Right kidney (tissue), 1 donor: ENCODE data around the gene FBRS.

Source experiments
- DNase-seq: peaks from one replicate; pipeline ENCODE4 v3.0.0-alpha.2; 2016

FBRS gene

DNA sequence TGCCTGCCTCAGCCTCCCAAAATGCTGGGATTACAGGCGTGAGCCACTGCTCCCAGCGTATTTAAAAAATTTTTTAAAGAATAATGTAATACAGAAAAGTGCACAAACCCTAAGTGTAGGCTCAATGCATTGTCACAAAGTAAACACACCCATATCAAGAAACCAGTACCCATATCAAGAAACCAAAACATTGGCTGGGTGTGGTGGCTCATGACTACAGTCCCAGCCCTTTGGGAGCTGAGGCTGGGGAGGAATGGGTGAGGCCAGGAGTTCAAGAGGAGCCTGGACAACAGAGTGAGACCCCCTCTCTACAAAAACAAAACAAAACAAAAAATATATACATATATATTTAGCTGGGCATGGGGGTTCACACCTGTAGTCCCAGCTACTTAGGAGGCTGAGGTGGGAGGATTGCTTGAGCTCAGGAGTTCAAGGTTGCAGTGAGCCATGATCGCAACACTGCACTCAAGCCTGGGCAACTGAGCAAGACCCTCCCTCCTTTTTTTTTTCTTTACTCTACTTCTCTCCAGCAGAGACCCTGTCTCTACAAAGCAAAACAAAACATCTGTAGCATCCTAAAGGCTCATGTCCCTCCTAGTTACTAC lies 16.8 kb upstream of the FBRS start:
- DNase-seq, result no peak

DNA sequence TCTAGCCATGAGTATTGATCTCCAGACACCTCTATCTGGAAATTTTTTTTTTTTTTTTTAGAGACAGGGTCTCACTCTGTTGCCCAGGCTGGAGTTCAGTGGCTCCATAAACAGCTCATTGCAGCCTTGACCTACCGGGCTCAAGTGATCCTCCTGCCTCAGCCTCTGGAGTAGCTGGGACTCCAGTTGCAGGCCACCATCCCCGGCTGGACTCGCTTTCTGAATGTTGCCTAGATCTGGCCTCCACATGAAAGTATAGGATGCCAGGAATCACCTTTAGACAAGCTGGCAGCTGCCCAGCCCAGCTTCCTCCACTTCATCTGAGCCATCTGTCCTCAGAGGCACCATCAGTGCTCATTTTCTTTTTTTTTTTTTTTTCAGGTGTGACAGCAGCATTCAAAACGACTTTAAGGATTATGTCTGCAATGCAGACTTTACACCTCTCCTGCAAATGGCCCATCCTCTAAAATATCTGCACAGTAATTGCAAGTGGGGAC lies 13.8 kb upstream of the FBRS start:
- DNase-seq, result no peak

- no peak for DNase-seq
Observed at GRCh38 chr16:30645727-30646126, 12.5 kb upstream of the FBRS start.

- DNase-seq, result no peak
Observed at GRCh38 chr16:30647274-30647571, 11.0 kb upstream of the FBRS start.

DNA sequence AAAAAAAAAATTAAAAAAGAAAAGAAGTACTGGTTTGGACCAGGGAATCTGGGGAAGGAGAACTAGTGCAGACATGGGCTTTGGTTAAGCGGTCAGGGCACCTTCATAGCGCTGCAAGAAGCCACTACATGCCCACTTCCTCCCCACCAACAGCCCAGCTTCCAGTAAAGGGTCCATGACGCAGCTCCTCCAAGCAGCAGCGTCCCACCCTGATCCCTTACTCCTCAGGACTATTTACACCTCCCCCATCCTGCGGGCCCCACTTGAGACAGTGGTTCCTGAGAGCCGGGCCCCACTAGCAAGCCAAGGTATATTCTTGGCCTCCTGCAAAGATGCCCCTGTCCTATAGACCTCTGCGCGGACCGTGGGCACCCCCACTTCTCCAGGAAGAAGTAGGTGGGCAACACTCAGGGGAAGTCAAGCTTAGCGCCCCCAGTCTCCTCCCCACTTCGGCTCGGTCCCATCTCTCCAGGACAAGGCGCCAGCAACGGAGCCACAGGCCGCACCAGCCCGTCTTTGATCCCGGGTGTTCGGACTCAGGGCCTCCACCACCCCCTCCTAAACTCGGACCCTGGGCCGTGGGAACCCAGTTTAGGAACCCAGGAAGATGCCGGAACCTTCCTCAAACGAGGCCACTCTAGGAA lies 8.4 kb upstream of the FBRS start:
- no peak for DNase-seq

DNA sequence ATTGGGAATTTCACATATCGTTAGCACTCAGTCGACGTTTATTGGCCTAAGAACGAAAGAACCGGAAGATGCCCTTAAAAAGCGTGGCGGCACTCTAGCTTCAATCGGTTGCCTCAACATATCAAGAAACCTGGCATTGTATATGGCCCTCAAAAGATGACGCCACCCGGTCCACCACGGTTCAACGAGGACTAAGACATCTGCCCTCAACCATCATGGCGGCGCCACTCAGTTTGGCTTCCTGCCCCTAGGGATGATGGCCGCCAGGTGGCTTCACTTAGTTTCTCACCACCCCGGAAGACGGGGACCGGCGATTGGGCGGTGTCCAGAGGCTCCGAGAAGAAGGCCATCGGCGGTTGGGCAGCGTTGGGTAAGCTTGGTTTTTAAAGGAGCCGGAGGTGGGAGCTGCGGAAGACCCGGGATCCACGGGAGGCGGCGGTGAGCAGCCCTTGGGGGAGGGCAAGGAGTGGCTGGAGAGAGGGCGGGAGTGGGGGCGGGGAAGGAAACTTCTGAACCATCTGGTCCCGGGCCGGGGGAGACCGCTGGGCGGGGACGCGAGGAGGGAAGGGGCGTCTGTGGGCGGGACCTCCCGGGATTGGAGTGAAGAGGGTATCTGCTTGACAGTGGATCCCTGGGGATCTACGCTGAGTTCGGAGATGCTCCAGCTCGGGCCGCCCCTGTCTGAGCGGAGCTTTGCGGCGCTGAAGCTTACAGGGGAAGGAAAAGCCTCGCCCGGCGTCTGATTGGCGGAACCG lies 7.7 kb upstream of the FBRS start, which contains the start of gene PRR14:
TSS of gene PRR14 (plus strand) at position 592 of the 755 bp plus-strand sequence. CDS start 686 bp downstream, outside the sequence.
- peak; percentile 90 for DNase-seq

- peak; percentile 83 for DNase-seq
Observed at GRCh38 chr16:30651124-30652004, 6.9 kb upstream of the FBRS start.

DNA sequence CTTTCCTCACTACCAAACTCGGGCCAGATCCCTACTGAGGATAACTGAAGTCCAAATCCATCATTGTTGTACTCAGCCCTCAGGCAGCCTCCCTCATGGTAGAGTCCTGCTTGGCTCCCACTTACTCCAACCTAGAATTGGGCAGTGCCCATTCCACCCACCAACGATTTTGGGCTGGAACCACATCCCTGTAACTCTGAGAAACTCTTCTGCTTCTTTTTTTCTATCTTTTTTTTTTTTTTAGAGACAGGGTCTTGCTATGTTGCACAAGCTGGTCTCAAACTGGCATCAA lies 6.3 kb upstream of the FBRS start:
- DNase-seq, result no peak

- DNase-seq, result no peak
Observed at GRCh38 chr16:30652718-30653117, 5.5 kb upstream of the FBRS start.

DNA sequence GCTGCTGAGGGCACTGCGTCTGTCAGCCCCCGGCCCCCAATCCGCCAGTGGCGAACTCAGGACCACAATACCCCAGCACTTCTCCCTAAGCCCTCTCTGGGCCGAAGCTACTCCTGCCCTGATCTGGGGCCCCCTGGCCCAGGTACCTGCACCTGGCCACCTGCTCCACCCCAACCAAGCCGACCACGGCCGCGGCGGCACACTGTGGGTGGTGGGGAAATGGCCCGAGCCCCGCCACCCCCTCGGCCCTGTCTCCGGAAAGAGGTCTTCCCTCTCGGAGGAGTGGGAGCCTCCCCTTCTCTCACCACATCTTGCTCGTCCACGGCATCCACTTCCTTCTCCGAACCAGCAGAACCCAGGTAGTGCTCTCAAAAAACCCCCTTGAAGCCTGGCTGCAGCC lies 3.4 kb upstream of the FBRS start:
- DNase-seq, result no peak

DNA sequence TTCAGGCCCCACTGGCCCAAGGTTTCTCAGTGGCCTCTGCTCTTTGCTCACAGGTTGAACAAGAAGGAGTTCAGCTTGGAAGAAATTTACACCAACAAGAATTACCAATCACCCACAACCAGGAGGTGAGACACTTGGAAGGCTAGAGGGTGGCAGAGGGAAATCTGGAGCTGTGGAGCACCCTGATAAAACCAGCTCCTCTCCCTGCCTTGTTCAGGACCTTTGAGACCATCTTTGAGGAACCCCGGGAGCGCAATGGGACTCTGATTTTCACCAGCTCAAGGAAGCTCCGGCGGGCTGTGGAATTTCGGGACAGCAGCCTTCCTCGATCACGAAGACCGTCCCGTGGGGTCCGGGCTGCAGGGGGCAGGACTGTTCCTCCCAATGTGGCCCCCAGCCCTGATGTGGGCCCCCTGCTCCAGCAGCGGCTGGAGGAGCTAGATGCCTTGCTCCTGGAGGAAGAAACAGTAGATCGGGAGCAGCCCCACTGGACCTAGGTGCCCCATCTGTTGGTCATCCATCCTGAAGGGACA lies 2.4 kb upstream of the FBRS start:
- DNase-seq, result no peak

DNA sequence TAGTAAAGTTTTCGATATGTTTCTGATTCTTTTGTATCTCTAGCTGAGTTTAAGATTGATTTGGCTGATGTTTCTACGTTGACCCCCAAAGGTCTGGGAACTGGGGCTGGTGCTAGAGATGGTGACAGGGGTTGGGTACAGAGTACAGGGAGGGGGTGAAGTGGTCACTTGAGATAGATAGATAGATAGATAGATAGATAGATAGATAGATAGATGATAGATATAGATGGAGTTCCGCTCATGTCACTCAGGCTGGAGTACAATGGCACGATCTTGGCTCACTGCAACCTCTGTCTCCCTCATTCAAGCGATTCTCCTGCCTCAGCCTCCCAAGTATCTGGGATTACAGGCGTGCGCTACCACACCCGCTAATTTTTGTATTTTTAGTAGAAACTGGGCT lies 1.8 kb upstream of the FBRS start:
- DNase-seq, result no peak

GRCh38 chr16:30656974-30657865 lies 1.0 kb upstream of the FBRS start:
- no peak for DNase-seq

DNA sequence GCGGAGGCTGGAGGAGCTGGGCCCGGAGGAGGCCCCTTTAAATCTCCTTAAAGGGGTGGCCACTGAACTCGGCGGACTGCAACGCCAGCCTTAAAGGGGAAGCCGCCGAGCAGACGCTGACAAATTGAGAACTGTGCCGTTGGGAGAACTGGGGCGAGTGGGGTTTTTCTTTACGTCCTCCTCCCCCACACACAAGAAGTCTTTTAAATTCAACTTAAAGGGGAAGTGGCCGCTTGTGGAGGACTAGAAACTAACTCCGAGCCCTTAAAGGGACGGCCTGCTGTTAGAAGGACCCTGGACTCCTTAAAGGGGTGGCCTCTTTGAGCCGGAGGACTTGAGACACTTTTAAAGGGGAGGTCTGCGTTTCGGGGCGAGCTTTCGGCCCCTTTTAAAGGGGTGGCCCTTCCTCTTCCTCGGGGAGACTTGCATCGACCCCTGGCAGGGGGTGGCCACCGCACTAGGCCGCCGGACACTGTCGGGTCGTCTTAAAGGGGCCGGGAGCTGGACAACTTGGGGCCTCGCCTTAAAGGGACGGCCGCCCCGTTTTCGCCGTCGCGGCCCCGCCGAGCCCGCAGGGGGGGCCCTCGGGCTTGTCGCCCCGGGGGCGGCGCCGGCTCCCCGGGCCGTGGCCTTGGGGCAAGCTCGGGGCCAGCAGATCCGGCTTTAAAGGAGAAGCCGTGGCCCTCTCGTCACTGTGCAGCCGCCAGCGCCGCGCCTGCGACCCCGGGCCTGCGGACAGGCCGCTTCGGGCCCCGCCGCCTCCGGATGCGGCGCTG lies 688 bp downstream of the FBRS start:
- DNase-seq, result peak; percentile 99

- DNase-seq, result peak; percentile 49
Observed at GRCh38 chr16:30659507-30660423, 1.5 kb downstream of the FBRS start.

- no peak for DNase-seq
Observed at GRCh38 chr16:30660424-30661261, 2.4 kb downstream of the FBRS start.

- DNase-seq, result no peak
Observed at GRCh38 chr16:30662449-30662848, 4.2 kb downstream of the FBRS start.

DNA sequence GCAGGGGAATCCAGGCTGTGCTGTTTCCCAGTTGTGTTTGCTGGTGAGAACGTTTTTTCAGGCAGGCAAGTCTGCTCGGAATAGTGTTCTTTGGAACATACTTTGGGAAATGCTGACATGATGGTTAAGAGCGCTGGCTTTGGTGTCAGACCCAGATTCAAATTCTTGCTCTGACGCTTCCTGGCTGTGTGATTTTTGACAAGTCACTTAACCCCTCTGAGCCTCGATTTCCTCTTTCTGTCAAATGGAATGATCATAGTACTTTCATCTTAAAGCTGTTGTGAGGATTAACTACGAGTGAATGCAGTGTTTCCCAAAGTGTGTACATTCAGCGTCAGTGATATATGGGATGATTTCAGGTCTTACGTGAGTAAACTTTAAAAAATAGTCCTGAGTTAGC lies 4.8 kb downstream of the FBRS start:
- DNase-seq, result no peak

DNA sequence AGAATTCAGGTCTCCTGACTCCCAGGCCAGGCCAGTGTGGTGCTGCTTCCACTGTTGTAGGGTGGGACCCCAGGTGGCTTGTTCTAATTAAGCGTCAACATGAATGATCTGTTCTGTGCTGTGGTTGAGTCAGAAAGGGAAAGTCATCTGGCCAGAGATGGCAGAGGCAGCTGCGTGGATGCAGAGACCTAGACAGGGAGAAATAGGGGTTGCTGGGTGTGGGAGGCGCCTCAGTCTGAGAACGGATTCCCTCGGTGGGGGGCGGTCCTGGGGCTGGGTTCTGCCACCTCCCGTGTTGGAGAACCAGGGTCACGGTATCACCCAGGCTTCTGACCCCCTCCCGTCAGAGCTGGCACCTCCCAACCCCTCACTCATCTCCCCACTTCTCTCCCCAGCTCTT lies 5.6 kb downstream of the FBRS start:
- no peak for DNase-seq
